Fibroblast of the conjunctiva (primary cell): ENCODE results near the gene VARS1.
"Not testable (repeated sequence)": the region's sequence is repeated elsewhere in the genome, so short reads cannot be mapped to it uniquely, and the experiment has no call there.

ENCODE experiments used
- DNase-seq: peaks from one replicate; pipeline ENCODE4 v3.0.0-alpha.2; 2010; ENCODE audit warnings: low read depth

Gene VARS1

DNA sequence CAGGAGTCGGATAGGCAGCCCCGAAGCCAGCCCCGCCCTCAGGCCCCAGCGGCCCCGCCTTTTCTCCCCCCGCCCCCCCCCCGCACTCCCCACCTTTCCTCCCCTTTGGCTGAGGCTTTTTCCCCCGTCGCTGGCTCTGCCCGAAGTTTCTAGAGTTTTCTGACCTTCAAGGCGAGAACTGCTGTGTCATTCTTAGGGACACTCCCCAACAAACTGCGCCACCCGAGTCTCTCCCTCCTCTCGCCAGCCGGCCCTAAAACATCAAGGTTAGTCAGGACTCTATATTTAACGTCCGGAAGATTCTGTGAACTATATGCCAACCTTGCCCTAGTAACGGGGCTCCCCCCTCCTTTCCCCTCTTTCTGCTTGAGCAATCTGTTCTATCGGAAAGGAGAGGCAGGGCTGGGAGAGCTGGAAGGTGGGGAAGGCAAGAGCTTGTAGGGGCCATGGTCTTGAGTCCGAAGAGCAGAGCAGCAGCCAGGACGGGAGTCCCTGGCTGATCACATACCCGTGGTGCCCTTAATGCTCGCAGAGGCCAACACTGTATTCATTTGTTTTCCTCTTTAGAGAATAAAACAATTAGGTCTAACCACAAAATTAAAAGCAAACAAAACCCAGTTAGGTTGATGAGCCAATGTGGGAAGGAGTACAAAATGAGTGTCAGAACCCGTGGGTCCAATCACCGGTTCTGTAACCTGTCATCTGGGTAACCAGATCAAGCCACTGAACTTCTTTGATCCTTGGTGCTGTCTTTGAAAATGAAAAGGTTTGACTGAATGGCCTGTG is 26.7 kb upstream of the VARS1 start:
- peak; percentile 81 for DNase-seq

DNA sequence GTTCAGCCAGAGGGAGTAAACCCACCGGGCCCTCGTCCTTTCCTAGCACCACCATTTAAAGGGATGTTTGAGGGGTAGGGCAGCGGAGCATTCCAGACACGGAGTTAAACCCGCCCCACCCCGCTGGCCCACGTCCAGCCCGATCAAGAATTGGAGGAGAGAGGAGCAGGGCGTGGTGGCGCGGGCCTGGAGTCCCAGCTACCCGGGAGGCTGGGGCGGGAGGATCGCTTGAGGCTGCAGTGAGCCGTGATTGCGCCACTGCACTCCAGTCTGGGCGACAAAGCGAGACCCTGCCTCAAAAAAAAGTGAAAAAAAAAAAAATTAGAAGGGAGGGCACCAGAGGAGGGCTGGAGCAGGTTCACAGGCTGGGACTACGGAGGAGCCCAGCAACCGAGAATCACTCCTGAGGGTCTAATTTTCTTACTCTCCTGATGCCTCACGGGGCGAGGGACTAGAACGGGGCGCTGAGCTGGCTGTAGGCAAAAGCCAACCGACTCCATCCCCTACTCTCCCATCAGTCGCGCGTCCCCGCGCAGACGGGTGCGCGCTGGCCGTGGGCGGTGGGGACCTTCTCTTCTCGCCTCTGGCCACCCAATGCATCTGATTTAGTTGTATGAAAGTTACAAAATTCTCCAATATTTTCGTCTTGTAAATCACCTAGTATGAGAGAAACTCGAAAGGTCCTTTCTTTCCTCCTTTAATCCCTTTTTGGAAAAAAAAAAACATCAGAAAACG is 25.9 kb upstream of the VARS1 start:
- DNase-seq, result peak; percentile 32

DNA sequence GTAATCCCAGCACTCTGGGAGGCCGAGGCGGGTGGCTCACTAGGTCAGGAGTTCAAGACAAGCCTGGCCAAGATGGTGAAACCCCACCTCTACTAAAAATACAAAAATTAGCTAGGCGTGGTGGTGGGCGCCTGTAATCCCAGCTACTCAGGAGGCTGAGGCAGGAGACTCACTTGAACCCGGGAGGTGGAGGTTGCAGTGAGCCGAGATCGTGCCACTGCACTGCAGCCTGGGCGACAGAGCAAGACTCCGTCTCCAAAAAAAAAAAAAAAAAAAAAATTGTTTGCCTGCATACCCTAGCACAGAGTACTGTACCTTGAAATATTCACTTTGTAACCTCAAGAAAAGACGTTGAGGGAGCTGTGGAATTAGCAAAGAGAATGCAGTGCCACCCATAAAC is 24.8 kb upstream of the VARS1 start:
- not testable (repeated sequence) for DNase-seq

DNA sequence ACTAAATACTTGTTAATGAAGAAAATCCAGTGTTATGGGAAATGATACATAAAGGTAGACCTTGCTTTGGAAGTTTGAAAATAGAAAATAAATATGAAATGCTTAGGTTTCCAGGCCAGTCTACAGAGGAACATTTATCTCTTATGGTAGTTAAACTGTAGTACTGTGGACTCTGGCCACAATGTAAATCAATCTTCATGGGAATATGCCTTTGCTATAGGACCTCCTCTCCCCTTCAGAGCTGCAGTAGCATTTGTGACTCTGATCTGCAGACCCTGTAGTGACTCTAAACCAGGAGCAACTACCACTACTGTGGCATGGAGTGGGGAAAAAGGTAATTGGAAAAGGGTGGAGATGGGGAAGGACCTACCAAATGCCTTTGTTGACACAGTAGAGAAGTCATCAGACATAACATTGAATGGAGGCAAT is 24.3 kb upstream of the VARS1 start:
- DNase-seq, result no peak

DNA sequence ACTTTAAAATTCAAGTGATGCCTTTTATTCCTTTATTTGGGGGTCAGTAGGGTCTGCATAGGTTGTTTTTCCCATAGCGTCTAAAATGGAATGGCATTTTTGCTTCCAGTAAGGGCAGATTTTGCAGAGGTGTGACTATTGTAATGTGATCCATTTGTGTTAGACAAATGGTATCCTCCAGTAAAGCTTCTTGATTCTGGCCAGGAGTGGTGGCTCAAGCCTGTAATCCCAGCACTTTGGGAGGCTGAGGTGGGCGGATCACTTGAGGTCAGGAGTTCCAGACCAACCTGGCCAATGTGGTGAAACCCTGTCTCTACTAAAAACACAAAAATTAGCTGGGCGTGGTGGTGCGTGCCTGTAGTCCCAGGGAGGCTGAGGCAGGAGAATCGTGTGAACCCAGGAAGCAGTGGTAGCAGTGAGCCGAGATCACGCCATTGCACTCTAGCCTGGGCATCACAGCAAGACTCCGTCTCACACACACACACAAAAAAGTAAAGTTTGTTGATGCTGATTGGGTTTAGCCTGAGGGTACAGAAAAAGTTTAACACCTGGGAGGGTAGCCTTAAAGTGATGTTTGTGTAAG is 22.5 kb upstream of the VARS1 start:
- not testable (repeated sequence) for DNase-seq

DNA sequence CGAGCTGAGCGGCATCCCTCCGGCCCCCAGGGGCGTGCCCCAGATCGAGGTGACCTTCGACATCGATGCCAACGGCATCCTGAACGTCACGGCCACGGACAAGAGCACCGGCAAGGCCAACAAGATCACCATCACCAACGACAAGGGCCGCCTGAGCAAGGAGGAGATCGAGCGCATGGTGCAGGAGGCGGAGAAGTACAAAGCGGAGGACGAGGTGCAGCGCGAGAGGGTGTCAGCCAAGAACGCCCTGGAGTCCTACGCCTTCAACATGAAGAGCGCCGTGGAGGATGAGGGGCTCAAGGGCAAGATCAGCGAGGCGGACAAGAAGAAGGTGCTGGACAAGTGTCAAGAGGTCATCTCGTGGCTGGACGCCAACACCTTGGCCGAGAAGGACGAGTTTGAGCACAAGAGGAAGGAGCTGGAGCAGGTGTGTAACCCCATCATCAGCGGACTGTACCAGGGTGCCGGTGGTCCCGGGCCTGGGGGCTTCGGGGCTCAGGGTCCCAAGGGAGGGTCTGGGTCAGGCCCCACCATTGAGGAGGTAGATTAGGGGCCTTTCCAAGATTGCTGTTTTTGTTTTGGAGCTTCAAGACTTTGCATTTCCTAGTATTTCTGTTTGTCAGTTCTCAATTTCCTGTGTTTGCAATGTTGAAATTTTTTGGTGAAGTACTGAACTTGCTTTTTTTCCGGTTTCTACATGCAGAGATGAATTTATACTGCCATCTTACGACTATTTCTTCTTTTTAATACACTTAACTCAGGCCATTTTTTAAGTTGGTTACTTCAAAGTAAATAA is 21.8 kb upstream of the VARS1 start:
- DNase-seq, result not testable (repeated sequence)

DNA sequence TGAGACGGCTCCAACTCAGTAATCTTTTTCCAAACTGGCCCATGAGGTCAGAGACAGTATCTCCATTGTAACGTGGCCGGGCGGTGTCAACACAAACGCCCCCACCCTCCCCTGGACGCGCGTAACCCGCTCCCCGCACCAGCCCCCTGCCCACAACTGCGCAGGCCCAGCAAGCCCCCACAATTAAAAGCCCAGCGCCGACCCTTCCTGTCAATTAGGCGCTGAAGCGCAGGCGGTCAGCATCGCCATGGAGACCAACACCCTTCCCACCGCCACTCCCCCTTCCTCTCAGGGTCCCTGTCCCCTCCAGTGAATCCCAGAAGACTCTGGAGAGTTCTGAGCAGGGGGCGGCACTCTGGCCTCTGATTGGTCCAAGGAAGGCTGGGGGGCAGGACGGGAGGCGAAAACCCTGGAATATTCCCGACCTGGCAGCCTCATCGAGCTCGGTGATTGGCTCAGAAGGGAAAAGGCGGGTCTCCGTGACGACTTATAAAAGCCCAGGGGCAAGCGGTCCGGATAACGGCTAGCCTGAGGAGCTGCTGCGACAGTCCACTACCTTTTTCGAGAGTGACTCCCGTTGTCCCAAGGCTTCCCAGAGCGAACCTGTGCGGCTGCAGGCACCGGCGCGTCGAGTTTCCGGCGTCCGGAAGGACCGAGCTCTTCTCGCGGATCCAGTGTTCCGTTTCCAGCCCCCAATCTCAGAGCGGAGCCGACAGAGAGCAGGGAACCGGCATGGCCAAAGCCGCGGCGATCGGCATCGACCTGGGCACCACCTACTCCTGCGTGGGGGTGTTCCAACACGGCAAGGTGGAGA is 19.7 kb upstream of the VARS1 start, which contains the start of the genes HSPA1A and HSPA1L:
TSS of gene HSPA1A (plus strand) at position 519 of the 814 bp plus-strand sequence. CDS start at position 733, 214 bp downstream.
TSS of gene HSPA1L (minus strand) at position 259 of the 814 bp plus-strand sequence. CDS start 3,311 bp downstream, outside the sequence.
- DNase-seq, result peak; percentile 92

DNA sequence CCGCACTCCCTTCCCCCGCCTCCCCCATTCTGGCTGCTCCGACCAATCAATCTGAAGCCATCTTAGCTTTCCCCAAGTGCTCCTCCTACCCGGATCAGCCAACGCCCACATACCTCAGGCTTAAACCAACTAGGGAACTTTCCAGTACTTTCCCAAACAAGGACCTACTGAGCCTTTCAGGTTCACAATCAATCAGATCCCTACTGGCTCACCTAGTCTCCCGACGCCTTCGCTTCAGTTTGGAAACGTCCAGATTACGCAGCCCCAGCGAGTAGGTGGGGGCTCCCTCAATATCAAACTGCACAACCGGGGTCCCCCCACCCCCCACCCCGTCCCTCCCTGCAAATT is 19.1 kb upstream of the VARS1 start:
- DNase-seq, result peak; percentile 97

DNA sequence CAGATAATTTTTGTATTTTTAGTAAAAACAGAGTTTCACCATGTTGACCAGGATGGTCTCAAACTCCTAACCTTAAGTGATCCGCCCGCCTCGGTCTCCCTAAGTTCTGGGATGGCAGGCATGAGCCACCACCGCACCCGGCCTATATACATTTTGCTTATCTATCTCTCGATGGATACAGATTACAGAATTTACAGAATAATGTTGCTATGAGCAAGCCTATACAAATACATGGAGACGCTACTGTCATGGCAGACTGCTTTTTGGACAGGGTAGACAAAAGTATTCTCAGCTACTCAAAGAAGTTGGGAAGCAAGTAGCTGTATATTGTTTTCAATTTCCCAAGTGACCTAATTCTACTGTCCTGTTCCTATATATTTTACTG is 17.9 kb upstream of the VARS1 start:
- no peak for DNase-seq

DNA sequence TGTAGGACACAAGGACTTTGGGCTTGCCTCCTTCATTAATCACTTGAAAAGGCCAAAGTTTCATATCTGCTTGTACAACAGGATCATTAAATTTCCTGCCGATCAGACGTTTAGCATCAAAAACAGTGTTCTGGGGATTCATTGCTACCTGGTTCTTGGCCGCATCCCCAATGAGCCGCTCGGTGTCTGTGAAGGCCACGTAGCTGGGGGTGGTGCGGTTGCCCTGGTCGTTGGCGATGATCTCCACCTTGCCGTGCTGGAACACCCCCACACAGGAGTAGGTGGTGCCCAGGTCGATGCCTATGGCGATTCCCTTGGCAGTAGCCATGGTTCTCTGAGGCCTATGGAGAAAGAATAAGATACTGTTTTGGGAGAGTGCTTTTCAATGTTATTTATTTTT is 16.1 kb upstream of the VARS1 start:
- DNase-seq, result no peak

DNA sequence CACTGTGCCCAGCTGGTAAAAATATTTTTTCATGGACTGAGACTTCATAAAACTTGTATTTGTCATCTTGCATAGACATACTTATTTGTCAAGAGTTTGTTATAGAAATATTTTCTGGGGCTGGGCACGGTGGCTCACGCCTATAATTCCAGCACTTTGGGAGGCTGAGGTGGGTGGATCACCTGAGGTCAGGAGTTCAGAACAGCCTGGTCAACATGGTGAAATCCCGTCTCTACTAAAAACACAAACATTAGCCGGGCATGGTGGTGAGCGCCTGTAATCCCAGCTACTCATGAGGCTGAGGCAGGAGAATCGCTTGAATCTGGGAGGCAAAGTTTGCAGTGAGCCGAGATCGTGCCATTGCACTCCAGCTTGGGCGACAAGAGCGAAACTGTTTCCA is 13.0 kb upstream of the VARS1 start:
- DNase-seq, result not testable (repeated sequence)

DNA sequence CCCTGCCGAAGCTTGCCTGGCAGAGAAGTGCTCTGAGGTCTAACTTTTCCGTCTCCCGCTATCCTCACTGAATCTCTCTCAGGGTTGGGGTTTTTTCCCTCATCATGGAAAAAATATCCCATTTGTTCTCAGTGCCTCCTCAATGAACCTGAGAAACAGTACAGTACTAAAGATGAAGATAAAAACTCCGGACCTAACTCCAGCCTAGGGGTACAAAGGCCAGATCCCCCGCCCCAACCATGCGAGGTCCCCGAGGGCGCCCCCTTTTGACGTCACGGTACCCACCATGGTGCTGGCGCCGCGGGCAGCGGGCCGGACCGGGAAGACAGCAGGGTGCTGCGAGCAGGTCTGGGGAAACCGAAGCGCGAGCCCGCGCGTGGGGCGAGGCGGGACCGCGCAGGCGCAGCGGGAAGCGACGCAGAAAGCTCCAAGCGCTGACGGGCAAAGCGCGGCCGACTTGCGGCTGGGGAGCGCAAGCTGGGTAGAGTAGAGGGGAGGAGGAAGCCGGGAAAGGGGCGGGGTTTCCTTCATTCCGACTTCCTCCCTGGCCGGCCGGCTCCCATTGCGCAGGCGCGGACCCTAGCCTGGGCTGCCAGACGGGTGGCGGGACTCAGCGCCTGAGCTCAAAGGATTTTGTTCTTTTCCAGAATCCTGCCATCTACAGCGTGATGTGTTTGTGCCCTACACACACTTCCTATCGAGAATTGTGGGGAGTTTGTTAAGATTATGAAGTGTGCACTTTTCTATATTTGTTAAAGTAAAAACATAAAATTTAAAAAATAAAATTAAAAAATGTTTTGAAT is 11.1 kb upstream of the VARS1 start, which contains the start of gene LSM2:
TSS of gene LSM2 (minus strand) at position 497 of the 803 bp plus-strand sequence. CDS start at position 288, 209 bp downstream.
- peak; percentile 96 for DNase-seq

DNA sequence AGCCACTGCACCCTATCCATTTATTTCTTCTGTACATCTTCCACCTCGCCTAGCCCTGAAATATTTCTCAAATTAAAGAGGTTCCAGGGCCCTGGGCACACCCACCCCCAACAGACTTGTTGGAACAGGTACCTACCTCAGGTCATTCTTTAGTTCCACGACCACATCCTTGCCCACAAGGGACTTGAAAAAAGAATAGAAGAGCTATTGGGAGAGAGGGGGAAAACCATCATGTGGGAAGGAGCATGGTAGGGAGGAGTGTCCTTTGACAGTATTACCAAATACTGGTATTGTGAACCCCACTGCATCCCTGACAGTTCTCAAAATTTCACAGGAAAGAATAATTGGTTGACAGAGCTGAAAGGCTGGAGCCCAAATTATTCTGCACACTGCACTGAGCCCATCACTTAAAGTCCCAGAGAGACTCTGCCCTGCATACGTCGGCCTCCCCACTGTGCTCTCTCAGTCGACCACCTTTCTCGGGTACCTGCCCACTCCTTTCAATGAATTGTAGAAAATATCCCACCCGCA is 10.5 kb upstream of the VARS1 start:
- no peak for DNase-seq

DNA sequence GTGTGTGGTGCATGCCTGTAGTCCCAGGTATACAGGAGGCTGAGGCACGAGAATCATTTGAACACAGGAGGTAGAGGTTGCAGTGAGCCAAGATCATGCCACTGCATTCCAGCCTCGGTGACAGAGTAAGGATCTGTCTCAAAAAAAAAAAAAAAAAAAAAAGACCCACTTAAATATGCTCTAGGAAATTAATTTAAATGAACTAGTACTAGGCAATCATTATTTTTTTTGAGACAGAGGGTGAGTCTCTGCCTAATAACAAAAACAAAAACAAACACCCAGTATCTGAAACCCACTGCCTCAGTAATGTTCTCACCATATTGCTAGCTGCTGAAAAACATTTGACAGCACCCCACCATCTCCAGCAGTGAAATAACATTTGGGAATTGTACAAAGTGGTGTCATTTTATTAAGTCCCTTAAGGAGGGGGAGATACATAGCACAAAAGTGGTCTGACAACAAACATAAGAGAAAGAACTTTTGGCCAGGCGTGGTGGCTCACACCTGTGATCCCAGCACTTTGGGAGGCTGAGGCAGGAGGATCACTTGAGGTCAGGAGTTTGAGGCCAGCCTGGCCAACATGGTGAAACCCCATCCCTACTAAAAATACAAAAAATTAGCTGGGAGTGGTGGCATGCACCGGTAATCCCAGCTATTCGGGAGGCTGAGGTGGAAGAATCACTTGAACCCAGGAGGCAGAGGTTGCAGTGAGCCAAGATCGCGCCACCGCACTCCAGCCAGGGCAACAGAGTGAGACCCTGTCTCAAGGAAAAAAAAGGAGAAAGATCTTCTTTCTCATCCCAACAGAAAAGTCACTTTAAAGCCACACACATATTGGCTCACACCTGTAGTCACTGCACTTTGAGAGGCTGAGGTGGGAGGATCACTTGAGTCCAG is 5.7 kb upstream of the VARS1 start:
- not testable (repeated sequence) for DNase-seq

DNA sequence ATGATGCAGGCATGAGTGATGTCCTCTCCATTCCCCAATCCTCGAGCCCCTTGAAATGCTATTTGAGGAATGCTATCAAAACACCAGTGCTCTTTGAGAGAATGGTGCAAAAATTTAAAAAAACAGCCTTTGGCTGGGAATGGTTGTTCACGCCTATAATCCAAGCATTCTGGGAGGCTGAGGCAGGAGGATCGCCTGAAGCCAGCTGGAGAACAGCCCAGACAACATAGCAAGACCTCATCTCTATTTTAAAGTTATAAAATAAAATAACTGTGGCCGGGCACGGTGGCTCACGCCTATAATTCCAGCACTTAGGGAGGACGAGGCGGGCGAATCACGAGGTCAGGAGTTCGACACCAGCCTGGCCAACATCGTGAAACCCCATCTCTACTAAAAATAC is 4.2 kb upstream of the VARS1 start:
- no peak for DNase-seq

DNA sequence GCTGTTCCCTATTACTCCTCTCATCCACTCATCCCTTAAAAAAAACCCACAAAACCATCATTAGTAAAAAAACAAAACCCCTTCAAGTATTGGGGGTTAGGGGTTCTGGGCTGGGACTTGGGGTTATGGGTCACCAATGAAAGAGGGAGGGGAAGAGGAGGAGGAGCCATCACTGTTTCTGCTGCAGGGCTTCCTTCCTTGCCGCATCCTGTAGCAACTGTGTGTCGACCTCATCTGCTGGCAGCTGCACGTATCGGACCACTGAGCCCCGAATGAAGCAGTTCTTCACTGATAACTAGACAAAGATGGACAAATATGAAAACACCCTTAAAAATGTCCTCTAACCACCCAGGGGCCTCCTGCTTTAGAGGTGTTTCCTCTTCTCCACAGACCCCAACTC is 2.0 kb upstream of the VARS1 start:
- DNase-seq, result no peak

DNA sequence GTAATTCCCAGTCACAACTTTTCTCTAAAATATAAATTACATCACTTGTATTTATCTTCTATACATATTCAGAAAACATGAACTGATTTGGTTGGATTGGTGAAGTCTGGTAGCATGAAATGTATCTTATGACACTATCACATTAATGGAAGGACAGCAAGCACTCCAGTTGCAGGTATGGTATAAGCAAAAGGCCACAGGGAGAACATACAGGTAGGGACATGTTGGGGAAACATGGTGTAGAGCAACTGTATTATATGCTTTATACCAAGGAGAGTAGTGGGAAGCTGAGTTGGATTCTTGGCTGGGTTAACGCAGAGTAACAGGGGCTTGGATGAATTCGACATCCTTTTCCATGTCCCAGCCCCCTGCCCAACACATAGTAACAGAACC is 1.4 kb upstream of the VARS1 start:
- DNase-seq, result no peak

DNA sequence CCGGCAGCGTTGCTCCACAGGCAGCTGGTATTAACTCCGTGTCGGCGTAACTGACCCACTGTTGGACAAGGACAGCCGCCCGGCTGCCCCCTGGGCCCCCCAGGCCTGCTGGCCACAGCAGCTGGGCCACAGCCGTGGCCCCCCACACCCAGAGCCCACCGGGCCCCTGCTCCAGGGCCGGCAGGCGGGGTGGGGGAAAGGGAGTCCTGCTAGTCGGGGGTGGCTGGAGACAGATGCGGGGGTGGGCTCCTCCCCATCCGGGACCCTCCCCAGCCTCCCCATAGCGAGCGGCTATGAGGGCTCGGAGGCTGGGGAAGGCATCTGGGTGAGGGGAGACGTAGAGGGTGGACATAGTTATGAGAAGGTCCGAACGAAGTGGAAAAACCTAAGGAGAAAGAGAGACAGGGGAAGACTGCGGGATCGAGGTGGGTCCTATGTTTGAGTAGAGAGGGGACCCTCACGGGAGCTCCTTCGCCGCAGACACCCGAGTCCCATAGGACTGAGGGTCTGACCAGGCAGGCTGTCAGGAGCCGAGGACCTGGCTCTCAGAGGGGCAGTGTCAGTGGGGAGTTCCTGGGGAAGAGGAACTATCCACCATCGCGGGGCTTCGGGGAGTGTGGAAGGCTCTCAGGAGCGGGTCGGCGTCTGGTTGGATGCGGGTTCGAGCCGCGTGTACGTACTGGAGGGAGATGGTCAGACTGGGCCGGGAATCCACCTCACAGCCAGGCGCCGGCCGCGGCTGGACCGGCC is 511 bp downstream of the VARS1 start:
- DNase-seq, result no peak
